HG03139 (cell line): ENCODE results near the gene SMYD5.
"Not testable (repeated sequence)": the region's sequence is repeated elsewhere in the genome, so short reads cannot be mapped to it uniquely, and the experiment has no call there.

Experiments
- ATAC-seq: cut with Tn5 transposase; IDR thresholded peaks from one replicate; pipeline ENCODE4 v1.9.1; 2021; ENCODE audit not compliant: unreplicated experiment

Gene SMYD5

GRCh38 chr2:73214120-73215035 lies at the start of gene SMYD5:
Gene SMYD5, plus strand, starts transcription at chr2:73214245. Its CDS starts 22 bp downstream, at chr2:73214267.
- peak; percentile 95 for ATAC-seq

- not testable (repeated sequence) for ATAC-seq
Observed at GRCh38 chr2:73165978-73166377, 48.1 kb upstream of the SMYD5 start.

GRCh38 chr2:73166813-73167212 lies 47.2 kb upstream of the SMYD5 start:
- ATAC-seq = not testable (repeated sequence)

- ATAC-seq = not testable (repeated sequence)
Observed at GRCh38 chr2:73168348-73168747, 45.7 kb upstream of the SMYD5 start.

- ATAC-seq = not testable (repeated sequence)
Observed at GRCh38 chr2:73170341-73170740, 43.7 kb upstream of the SMYD5 start.

GRCh38 chr2:73172963-73173362 lies 41.1 kb upstream of the SMYD5 start:
- no peak for ATAC-seq

- no peak for ATAC-seq
Observed at GRCh38 chr2:73173781-73174180, 40.3 kb upstream of the SMYD5 start.

GRCh38 chr2:73174244-73174643 lies 39.8 kb upstream of the SMYD5 start:
- no peak for ATAC-seq

GRCh38 chr2:73174941-73175662 lies 38.9 kb upstream of the SMYD5 start:
- ATAC-seq = no peak

- ATAC-seq = no peak
Observed at GRCh38 chr2:73175663-73176204, 38.3 kb upstream of the SMYD5 start.

- no peak for ATAC-seq
Observed at GRCh38 chr2:73176205-73176880, 37.7 kb upstream of the SMYD5 start.

- ATAC-seq = peak; percentile 87
Observed at GRCh38 chr2:73176881-73177644, 37.0 kb upstream of the SMYD5 start.

- no peak for ATAC-seq
Observed at GRCh38 chr2:73177645-73178255, 36.3 kb upstream of the SMYD5 start.

- no peak for ATAC-seq
Observed at GRCh38 chr2:73185965-73186364, 28.1 kb upstream of the SMYD5 start.

- no peak for ATAC-seq
Observed at GRCh38 chr2:73187549-73187948, 26.5 kb upstream of the SMYD5 start.

- no peak for ATAC-seq
Observed at GRCh38 chr2:73197579-73197978, 16.5 kb upstream of the SMYD5 start.

GRCh38 chr2:73200281-73200680 lies 13.8 kb upstream of the SMYD5 start:
- ATAC-seq = not testable (repeated sequence)

- ATAC-seq = no peak
Observed at GRCh38 chr2:73202156-73203054, 11.6 kb upstream of the SMYD5 start, which contains the start of gene NOTO. Gene NOTO, plus strand, starts transcription at chr2:73202574. Its CDS starts 93 bp downstream, at chr2:73202667.
